T1000 (cell line): ENCODE data around the gene MFN2.
A peak's percentile ranks its signal among the peaks of the same experiment; 100 is the strongest.

Experiments
- DNase-seq: peaks from one replicate; lab custom pipeline; 2025; ENCODE audit warnings: mixed read lengths; lab: John Stamatoyannopoulos, UW

Gene MFN2

GRCh38 chr1:12049616-12050015, 69.4 kb downstream of the MFN2 start:
- no peak for DNase-seq

- no peak for DNase-seq
These were observed 71.1 kb downstream of the MFN2 start for GRCh38 chr1:12051361-12051760.

GRCh38 chr1:12052008-12052573, 71.8 kb downstream of the MFN2 start:
- DNase-seq: peak; percentile 48

- DNase-seq: no peak
These were observed 72.9 kb downstream of the MFN2 start for GRCh38 chr1:12052997-12053686.

GRCh38 chr1:12053752-12054548, 73.7 kb downstream of the MFN2 start:
- DNase-seq: no peak

GRCh38 chr1:12055259-12055658, 75.0 kb downstream of the MFN2 start:
- DNase-seq: no peak

- DNase-seq: no peak
These were observed 76.1 kb downstream of the MFN2 start for GRCh38 chr1:12056331-12056841.

GRCh38 chr1:12057382-12057781, 77.1 kb downstream of the MFN2 start:
- no peak for DNase-seq

- no peak for DNase-seq
These were observed 77.9 kb downstream of the MFN2 start for GRCh38 chr1:12057940-12058687.

GRCh38 chr1:12059226-12059625, 79.0 kb downstream of the MFN2 start:
- DNase-seq: no peak

- DNase-seq: no peak
These were observed 79.6 kb downstream of the MFN2 start for GRCh38 chr1:12059722-12060464.

GRCh38 chr1:12060500-12060899, 80.3 kb downstream of the MFN2 start:
- DNase-seq: no peak
